ENCODE data around the gene OR52D1. TPM values are rescaled to one million over a fixed set of nuclear protein-coding genes. Genes with fewer than 3 reads are reported as not detected.

The OR52D1 gene
- total RNA-seq, 1 experiment from 2014 or later, result not detected

GRCh38 chr11:5489576-5490357 lies 1.3 kb downstream of the OR52D1 start (continued):
- TF ChIP-seq YY1 (IDR thresholded peaks at IDR 0.05; ENCODE audit: extremely low read depth, insufficient replicate concordance, low read depth, low read length), result no peak
- no peak for TF ChIP-seq SIN3A (IDR thresholded peaks at IDR 0.05; ENCODE audit: low read depth)
- TF ChIP-seq CEBPB (IDR thresholded peaks at IDR 0.05; ENCODE audit: low read depth), result no peak
- TF ChIP-seq POLR2AphosphoS5 (IDR thresholded peaks at IDR 0.05; ENCODE audit: low read depth, low read length), result no peak
- TF ChIP-seq ZNF274 (IDR thresholded peaks at IDR 0.05; ENCODE audit: low read depth, low read length), result no peak
- TF ChIP-seq, protein P1, sequence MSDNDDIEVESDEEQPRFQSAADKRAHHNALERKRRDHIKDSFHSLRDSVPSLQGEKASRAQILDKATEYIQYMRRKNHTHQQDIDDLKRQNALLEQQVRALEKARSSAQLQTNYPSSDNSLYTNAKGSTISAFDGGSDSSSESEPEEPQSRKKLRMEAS (IDR thresholded peaks at IDR 0.05), result no peak

DNA sequence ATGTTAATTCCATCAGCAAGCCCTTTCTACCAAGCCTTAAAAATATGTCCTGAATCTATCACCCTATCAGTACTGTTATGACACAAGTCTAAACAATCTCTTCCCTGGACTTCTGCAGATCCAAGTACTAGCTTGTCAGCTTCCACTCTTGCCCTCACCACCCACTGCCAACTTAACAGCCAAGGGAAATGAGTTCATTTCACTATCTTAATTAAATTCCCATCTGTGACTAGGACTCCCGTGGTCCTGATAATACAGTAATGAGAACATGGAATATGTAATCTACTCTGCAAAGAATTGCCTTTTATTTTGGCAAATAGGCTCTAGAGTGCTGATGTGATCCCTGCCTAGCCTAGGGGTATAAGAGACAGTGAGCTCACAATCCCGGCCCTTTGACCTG lies 11.2 kb downstream of the OR52D1 start:
- CTCF ChIA-PET, result no interaction called here

More for the DNA sequence above, 11.2 kb downstream of the OR52D1 start:
- Histone ChIP-seq H3K4me1 (ENCODE audit: control insufficient read depth in 1 of 2, insufficient read depth in 2 of 2, low read length in 2 of 2) (peaks cover 10 to 87% of the 10 kb centered on the region in 2 experiments), H3K36me3 (ENCODE audit: control insufficient read depth in 1 of 2, insufficient read depth in 2 of 2, low read length in 2 of 2) (peaks cover 10 to 87% of the 10 kb centered on the region in 2 experiments), H3K4me2 (ENCODE audit: low read length) (peak overlapping the region; percentile 24; the same call in 1 of the 2 replicates), H3K4me3 (replicated peaks in 1 of 2; ENCODE audit: low read depth in 1 of 2, low read length in 2 of 2) (no peak overlapping the region), H3K9me3 (ENCODE audit: control insufficient read depth in 1 of 2, insufficient read depth in 1 of 2, low read depth in 1 of 2, low read length in 2 of 2) (no peaks in the 10 kb centered on the region), H3K27ac (ENCODE audit: low read depth, low read length) (peak overlapping the region; percentile 26; the same call in 1 of the 2 replicates), H2AFZ (ENCODE audit: low read depth, low read length, poor library complexity, severe bottlenecking) (no peak overlapping the region), H3K9ac (ENCODE audit: low read length) (peak overlapping the region; percentile 33), H3K79me2 (ENCODE audit: insufficient read depth, low read length) (peaks cover 100% of the 10 kb centered on the region), H3K27me3 (ENCODE audit: insufficient read depth, low read length) (no peaks in the 10 kb centered on the region), H4K20me1 (ENCODE audit: insufficient read depth) (peaks cover 48% of the 10 kb centered on the region; the same call in 1 of the 2 replicates), H3K9me2 (ENCODE audit: insufficient read depth) (no peaks in the 10 kb centered on the region)
- intact Hi-C loops (cut with micrococcal nuclease), result no loop called here
- DNase-seq (ENCODE audit: low read depth, low spot score) (no peak), ATAC-seq (no peak)
- BruUV-seq (replicated peaks), result no TSS peak
- RAD21 ChIA-PET (ENCODE audit: low non-redundant PET in 1 of 2, low total read pairs in 2 of 2, uncharacterized antibody in 2 of 2, unreplicated experiment in 2 of 2), result interaction anchor here in 1 of 2 experiments (0.6 kb wide), 1 partner anchor 308 kb away, joined by 8 read pairs; no protein-coding TSS in a partner anchor
- POLR2A ChIA-PET, result no interaction called here
- no peak for TF ChIP-seq SIN3A (IDR thresholded peaks at IDR 0.05; ENCODE audit: low read depth)
- TF ChIP-seq JUND (IDR thresholded peaks at IDR 0.05), result no peak
- TF ChIP-seq, protein P1 (IDR thresholded peaks at IDR 0.05), result no peak
- no peak for TF ChIP-seq EZH2 (IDR thresholded peaks at IDR 0.05)
- no peak for TF ChIP-seq POLR2AphosphoS5 (IDR thresholded peaks at IDR 0.05; ENCODE audit: low read depth, low read length)
- no peak for TF ChIP-seq FOSL1 (IDR thresholded peaks at IDR 0.05; ENCODE audit: low read depth)
- no peak for TF ChIP-seq EZH2phosphoT487 (IDR thresholded peaks at IDR 0.05; ENCODE audit: borderline replicate concordance)
- no peak for TF ChIP-seq YY1 (IDR thresholded peaks at IDR 0.05; ENCODE audit: extremely low read depth, insufficient replicate concordance, low read depth, low read length)

All from HCT116 (cell line).